Tibial artery (tissue), 4 donors: ENCODE measurements around the gene LIG4.

Source experiments
- DNase-seq, 2 donors: peaks; one replicate each; pipeline ENCODE4 v3.0.0-alpha.2; 2019
- H3K27ac ChIP-seq, 2 donors: fragments of 200-600 bp; sonication (generic) in 1 of 2; 1 replicate in 1 of 2; 2 replicates in 1 of 2; pipeline ENCODE4 v1.5.1; 2018 to 2019; ENCODE audit warnings: mild to moderate bottlenecking in 1 of 2
- H3K27me3 ChIP-seq, 2 donors: fragments of 200-600 bp; sonication (generic) in 1 of 2; one replicate each; pipeline versions ENCODE4 v1.5.1 to v1.6.0; 2016 to 2019
- H3K36me3 ChIP-seq, 3 donors: fragments of 200-600 bp; sonication (generic) in 2 of 3; one replicate each; pipeline ENCODE4 v1.5.1; 2016 to 2019; ENCODE audit warnings: mild to moderate bottlenecking in 2 of 3
- H3K4me1 ChIP-seq, 4 donors: fragments of 200-600 bp; sonication (generic) in 2 of 4; 1 replicate in 3 of 4; 2 replicates in 1 of 4; pipeline ENCODE4 v1.5.1; 2016 to 2019
- H3K4me3 ChIP-seq, 2 donors: fragments of 200-600 bp; sonication (generic) in 1 of 2; 1 replicate in 1 of 2; 2 replicates in 1 of 2; pipeline ENCODE4 v1.5.1; 2018 to 2019; ENCODE audit warnings: mild to moderate bottlenecking in 2 of 2
- H3K9me3 ChIP-seq, 3 donors: fragments of 200-600 bp; sonication (generic) in 1 of 3; one replicate each; pipeline ENCODE4 v1.5.1; 2016 to 2019
- CTCF ChIP-seq, 2 experiments: fragments of 200-600 bp in 1 of 2; fragments of 450-650 bp in 1 of 2; IDR thresholded peaks; one replicate each; pipeline ENCODE4 v1.5.1; 2017 to 2019; ENCODE audit warnings: antibody characterized with exemption in 2 of 2, mild to moderate bottlenecking in 1 of 2, moderate library complexity in 1 of 2
- intact Hi-C: fragments of 100-400 bp; cut with DNase I; formaldehyde crosslinking; loops from one replicate; pipeline ENCODE4 v1.15.0; 2023; ENCODE audit warnings: low total_unique reads

The LIG4 gene

GRCh38 chr13:108227651-108228272 is 12.4 kb upstream of the LIG4 start:
- DNase-seq, result no peak
- TF ChIP-seq CTCF (IDR thresholded peaks at IDR 0.05), result peak; percentile 57 to 71
- intact Hi-C loops, result no loop called here

GRCh38 chr13:108226184-108226583 is 10.8 kb upstream of the LIG4 start:
- Histone ChIP-seq H3K27ac (no peak overlapping the region), H3K4me1 (peaks cover 0 to 29% (median 0%) of the 10 kb centered on the region in 4 donors), H3K36me3 (peaks cover 0 to 7% (median 0%) of the 10 kb centered on the region in 3 donors), H3K27me3 (no peaks in the 10 kb centered on the region), H3K4me3 (no peak overlapping the region), H3K9me3 (no peaks in the 10 kb centered on the region)
- no peak for TF ChIP-seq CTCF (IDR thresholded peaks at IDR 0.05)
- DNase-seq, result no peak
- intact Hi-C loops, result no loop called here

More at GRCh38 chr13:108227651-108228272, 12.4 kb upstream of the LIG4 start:
- H3K36me3 ChIP-seq, result peaks cover 0 to 7% (median 0%) of the 10 kb centered on the region in 3 donors
- no peaks in the 10 kb centered on the region for H3K9me3 ChIP-seq
- H3K4me3 ChIP-seq, result no peak overlapping the region
- H3K27me3 ChIP-seq, result no peaks in the 10 kb centered on the region
- no peak overlapping the region for H3K27ac ChIP-seq
- peaks cover 0 to 29% (median 0%) of the 10 kb centered on the region in 4 donors for H3K4me1 ChIP-seq

GRCh38 chr13:108225440-108225839 is 10.1 kb upstream of the LIG4 start:
- Histone ChIP-seq H3K27me3 (no peaks in the 10 kb centered on the region), H3K36me3 (peaks cover 0 to 7% (median 0%) of the 10 kb centered on the region in 3 donors), H3K4me3 (no peak overlapping the region), H3K9me3 (no peaks in the 10 kb centered on the region), H3K4me1 (peaks cover 0 to 31% (median 0%) of the 10 kb centered on the region in 4 donors), H3K27ac (no peak overlapping the region)
- no peak for DNase-seq
- intact Hi-C loops, result no loop called here
- TF ChIP-seq CTCF (IDR thresholded peaks at IDR 0.05), result no peak

- peaks cover 0 to 45% (median 4%) of the 10 kb centered on the region in 4 donors for H3K4me1 ChIP-seq
- no peaks in the 10 kb centered on the region for H3K27me3 ChIP-seq
- H3K27ac ChIP-seq, result no peak overlapping the region
- no peaks in the 10 kb centered on the region for H3K9me3 ChIP-seq
- no peak for DNase-seq
- H3K36me3 ChIP-seq, result no peaks in the 10 kb centered on the region
- intact Hi-C loops, result no loop called here
- no peak overlapping the region for H3K4me3 ChIP-seq
- TF ChIP-seq CTCF (IDR thresholded peaks at IDR 0.05), result no peak
Measured at GRCh38 chr13:108223687-108224503, 8.6 kb upstream of the LIG4 start.

- no peak for DNase-seq
- intact Hi-C loops, result no loop called here
- H3K4me3 ChIP-seq, result no peak overlapping the region
- H3K4me1 ChIP-seq, result peaks cover 0 to 56% (median 18%) of the 10 kb centered on the region in 4 donors
- H3K9me3 ChIP-seq, result no peaks in the 10 kb centered on the region
- TF ChIP-seq CTCF (IDR thresholded peaks at IDR 0.05), result no peak
- no peaks in the 10 kb centered on the region for H3K27me3 ChIP-seq
- H3K36me3 ChIP-seq, result no peaks in the 10 kb centered on the region
- H3K27ac ChIP-seq, result peak overlapping the region in 1 of 2 donors; percentile 31
Measured at GRCh38 chr13:108220041-108220440, 4.7 kb upstream of the LIG4 start.
